Skeletal muscle cell (primary cell): ENCODE results near the gene HNRNPH3.
"Not testable (repeated sequence)": the region's sequence is repeated elsewhere in the genome, so short reads cannot be mapped to it uniquely, and the experiment has no call there.

ENCODE experiments used
- DNase-seq: peaks from one replicate; pipeline ENCODE4 v3.0.0-alpha.2; 2010; ENCODE audit warnings: low read depth
- H3K4me3 ChIP-seq: 2 replicates; pipeline ENCODE4 v1.5.1; 2011; ENCODE audit warnings: low read depth, mild to moderate bottlenecking, control low read depth, low read length, moderate library complexity

Gene HNRNPH3, protein sequence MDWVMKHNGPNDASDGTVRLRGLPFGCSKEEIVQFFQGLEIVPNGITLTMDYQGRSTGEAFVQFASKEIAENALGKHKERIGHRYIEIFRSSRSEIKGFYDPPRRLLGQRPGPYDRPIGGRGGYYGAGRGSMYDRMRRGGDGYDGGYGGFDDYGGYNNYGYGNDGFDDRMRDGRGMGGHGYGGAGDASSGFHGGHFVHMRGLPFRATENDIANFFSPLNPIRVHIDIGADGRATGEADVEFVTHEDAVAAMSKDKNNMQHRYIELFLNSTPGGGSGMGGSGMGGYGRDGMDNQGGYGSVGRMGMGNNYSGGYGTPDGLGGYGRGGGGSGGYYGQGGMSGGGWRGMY

DNA sequence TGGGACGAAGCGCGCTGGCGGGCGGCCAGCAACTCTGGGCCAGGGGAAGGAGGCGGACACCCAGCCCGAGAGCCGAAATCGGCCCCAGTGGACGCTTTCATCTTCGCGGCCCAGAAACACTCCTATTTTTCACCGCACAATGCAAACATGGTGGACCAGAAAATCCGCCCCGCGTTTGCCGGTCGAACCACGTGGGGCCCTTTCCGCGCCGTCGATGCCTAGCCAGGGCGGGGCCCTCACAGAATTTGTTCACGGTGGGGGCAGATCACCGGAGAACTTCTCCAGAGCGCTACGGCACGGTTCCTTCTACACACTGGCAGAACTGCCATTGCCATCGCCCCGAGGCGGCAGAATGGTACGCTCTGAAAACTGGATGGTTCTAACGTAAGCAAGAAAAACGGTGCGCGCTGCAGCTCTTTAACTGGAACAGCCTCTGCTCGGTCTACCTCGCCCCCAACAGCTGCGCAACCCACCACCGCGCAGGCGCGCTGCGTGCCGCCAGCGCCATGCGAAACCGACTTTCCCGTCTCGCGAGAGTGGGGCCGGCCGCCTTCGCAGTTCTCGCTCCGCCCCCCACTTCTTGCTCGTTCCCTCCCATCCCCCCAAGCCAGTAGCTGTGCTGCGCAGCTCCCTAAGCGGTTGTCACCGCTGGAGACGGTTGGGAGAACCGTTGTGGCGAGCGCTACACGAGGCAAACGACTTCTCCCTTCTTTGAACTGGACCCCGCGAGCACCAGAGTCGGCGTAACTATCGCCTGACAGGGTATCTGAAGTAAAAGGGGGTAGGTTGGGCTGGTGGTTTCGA, at the start of gene HNRNPH3:
TSS of gene HNRNPH3 (plus strand) at position 610 of the 804 bp plus-strand sequence. CDS start 5,158 bp downstream, outside the sequence.
- DNase-seq, result peak; percentile 93
- peak within 1 kb of the TSS; percentile 97 for H3K4me3 ChIP-seq

DNA sequence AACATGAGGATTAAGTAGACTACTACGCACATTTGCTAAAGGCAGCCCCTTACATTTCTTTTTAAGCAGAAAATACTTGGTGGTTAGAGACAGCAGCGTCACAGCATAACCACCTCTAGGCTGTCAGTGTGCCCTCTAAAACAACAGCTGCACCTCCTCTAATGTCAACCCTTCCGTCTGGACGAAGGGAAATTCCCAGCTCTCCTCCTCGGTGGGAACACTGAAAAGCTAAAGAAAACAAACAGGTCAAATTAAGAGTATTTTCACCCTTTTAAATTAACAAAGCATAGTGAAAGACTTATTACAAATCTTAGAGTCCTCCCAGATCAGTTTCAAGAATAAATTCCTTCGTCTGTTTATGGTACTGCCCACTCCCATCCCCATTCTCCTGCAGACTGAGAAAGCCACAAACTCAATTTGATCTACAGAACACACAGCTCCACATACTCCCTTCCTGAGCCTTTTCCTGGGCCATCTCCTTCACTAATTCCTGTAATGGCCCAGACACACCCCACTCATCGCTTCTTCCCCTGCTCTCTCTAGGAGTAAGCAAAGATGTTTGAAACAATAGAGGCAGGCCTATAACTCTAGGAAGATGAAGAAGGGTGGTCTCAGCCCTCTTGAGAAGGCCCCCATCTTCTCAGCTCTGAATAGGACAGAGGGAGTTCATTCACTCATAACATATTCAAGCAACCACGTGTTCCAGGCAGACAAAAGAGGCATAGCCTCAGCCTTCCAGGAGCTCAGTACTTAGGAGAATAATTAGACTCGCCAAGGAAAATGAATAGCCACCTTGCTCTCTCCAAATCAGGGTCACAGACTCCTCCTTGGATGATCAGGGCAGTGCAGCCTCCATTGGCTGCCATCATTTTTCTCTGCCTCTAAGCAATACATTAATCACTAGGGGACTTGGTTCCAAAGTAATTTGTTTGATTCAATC, 47.5 kb upstream of the HNRNPH3 start:
- no peak overlapping the region for H3K4me3 ChIP-seq
- no peak for DNase-seq

DNA sequence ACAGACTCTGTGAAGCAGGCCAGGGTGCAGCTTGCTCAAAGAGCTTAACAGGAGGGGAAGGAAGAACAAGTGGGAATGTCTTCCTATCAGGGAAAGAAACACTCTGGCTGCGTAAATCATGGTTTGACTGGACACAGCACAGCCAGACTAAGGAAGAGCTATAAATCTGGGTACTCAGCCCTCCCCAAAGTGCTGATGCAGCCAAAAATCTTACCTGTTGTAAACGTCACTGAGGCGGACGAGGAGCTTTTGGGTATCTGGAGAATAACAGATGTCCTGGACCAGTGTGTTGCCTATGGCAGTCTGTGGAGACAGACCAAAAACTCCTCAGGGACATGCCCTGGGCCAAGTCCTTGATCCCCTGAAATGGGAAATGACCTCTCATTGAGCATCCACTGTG, 43.1 kb upstream of the HNRNPH3 start:
- H3K4me3 ChIP-seq, result no peak overlapping the region
- no peak for DNase-seq

DNA sequence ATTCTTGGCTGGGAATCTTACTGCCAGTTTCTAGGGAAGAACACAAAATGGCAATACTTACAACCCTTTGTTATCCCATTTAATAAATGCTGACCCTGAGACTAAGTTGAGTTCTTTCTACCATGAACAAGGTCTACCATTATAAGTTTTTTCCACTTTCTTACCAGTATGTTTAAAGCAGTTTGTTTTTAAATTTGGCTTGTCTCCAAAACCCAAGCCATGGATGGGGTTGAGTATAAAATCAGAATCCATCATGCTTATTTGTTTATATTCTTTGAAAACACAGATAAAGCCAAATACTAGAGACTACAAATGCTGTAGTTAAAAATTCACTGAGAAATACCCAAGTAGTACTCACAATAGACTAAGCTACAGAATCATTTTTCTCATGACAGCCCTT, 41.1 kb upstream of the HNRNPH3 start:
- no peak overlapping the region for H3K4me3 ChIP-seq
- DNase-seq, result no peak

DNA sequence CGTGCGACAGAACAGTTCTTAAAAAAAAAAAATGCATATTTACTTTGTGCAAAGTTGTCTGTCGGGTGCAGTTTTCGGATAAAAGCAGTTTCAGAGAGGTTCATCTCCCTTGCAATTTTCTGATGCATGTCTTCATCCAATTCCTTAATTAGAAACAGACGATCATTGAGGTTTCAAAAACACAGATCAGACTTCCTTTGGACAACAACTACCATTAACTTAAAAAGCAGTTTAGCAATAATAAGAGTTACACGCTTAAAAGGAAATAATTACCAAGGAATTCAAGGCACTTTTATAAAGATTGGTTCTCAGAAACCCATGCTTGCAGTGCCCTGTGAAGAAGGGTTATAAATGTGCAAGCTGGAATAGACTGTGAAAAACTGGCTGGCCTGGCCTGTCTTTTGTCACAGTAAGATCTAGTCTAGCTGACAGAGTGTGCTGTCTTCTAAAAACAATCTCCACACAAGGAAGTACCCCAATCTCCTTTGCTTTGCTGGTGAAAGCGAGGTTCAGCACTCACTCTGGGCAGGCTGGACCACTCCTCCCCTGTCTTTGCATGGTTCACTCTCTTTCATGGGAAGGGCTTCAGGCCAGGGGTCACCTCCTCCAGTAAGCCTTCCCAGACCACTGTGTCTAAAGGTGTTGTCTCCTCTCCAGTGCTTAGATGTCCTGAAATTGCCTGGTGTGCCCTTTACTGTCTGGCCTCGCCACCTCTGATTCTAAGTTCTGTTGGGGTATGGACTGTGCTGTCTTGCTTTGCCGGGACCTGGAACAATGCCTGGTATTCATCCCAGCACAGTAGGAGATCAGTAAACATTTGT, 34.8 kb upstream of the HNRNPH3 start:
- no peak overlapping the region for H3K4me3 ChIP-seq
- no peak for DNase-seq

DNA sequence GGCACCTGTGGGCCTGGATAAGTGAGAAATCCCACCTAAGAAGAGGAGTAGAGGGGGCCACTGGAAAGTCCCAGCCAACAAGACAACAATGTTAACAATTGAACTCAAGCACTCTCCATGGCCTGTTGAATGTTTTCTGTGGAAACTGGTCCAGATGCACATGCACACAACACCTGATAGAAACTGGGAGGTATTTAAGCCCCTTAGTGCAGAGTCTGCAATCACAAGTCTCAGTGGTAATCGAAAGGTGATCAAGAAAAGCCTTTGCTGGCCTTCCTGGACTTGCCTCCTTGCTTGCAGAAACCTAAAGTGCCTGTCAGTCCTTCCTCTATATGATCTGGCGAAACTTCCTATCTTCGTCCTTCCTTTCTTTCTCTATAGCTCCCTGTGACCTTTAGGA, 30.6 kb upstream of the HNRNPH3 start:
- no peak for DNase-seq
- no peak overlapping the region for H3K4me3 ChIP-seq

DNA sequence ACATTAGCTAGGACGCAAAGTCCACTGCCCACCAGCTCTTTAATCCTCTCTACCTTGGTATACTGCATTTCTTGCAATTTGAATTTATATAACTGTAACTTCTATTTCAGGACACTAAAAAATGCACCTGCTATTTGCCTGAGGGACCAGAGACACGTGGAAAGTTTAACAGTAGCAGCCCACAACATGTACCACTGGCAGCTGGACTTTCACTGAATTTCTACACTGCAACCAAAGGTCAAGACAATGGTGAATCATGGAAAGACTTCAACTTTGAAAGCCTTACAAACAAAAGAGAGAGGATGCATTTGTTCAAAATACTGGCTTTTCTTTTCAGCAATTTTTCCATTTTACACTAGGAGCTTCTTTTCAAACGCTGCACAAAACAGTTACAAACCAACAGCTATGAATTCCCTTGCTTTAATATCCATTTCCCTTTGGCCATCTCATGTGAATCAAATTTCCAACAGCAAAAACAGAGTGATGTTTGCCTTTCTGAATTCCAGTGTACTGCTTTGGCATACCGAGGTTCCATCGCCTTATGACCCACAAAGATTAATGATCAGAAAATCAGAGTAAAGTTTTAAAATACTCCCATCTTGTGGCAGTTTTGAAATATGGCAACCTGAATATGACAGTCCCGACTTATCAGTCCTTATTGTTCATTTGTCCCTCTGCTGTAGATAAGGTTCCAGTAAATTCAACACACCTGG, 29.9 kb upstream of the HNRNPH3 start:
- H3K4me3 ChIP-seq, result no peak overlapping the region
- peak; percentile 12 for DNase-seq

DNA sequence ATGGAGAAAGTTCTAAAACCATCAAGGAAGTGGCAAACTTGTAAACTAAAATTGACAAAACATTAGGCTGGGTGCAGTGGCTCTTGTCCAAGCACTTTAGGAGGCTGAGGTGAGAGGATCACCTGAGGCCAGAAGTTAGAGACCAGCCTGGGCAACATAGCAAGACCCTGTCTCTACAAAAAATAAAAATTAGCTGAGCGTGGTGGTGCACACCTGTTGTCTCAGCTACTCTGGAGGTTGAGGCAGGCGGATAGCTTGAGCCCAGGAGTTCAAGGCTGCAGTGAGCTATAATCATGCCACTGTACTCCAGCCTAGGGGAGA, 29.4 kb upstream of the HNRNPH3 start:
- no peak for DNase-seq
- H3K4me3 ChIP-seq, result no peak overlapping the region

DNA sequence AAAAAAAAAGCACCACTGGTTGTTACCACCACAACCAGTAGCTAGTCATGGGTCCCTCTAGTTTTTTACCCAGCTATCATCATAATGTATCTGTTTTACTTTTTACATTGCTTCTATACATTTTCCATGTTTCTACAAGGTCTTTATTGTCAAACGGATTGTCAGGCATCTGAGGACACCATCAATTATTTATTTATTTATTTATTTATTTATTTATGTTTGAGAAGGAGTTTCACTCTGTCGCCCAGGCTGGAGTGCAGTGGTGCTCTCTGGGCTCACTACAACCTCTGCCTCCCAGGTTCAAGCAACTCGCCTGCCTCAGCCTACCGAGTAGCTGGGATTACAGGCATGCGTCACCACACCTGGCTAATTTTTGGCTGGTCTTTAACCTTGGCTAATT, 29.0 kb upstream of the HNRNPH3 start:
- DNase-seq, result no peak
- no peak overlapping the region for H3K4me3 ChIP-seq

DNA sequence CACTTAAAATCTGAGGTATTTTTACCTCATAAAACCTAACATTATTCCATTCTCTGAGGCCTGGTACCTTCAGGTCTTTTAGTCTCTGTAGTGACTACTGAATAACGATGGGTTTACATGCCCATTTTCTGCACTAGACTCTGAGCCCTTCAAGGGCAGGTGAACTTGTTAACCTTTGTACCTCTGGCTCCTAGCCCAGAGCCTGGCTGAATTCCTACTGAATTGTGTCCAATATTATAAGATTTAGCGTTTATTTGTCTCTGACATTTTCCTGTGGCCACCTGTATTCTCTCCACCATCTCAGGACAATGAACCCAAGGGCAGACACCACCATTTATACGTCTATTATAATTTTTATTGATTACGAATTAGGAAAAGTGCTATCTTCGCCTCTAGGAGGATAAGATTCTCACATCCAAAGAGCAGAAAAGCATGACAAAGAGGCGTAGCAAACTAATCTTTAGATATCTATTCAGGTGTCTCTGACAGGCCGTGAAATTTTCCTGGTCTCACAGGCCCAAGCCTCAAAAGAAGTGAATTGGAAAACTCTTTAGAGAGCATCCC, 27.9 kb upstream of the HNRNPH3 start:
- no peak overlapping the region for H3K4me3 ChIP-seq
- DNase-seq, result no peak

DNA sequence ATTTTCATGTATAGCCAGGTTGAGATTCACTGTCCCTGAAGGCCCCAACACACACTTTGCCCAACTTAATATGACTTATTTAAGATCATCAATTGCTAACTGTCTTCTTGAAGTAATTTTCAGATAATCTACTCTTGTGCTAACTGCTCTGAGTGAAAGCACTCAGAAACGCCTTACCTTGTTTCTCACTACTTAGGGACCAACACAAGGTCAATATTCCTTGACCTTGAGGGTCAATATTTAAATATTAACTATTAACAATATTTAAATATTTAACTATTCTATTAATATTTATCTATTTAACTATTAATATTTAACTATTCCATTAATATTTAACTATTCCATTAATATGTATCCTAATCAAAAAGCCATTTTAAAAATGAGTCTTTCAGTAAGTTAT, 26.0 kb upstream of the HNRNPH3 start:
- DNase-seq, result no peak
- no peak overlapping the region for H3K4me3 ChIP-seq

DNA sequence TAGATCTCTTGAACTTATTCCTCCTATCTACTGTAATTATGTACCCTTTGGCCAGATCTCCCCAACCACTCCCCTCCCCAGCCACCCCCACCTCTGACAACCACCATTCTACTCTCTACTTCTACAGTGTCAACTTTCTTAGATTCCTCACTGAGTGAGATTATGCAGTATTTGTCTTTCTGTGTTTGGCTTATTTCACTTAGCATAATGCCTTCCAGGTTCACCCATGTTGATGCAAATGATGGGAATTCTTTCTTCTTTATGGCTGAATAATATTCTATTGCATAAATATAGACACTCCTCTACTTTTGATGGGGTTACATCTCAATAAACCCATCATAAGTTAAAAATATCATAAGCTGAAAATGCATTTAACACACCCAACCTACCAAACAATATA, 21.3 kb upstream of the HNRNPH3 start:
- DNase-seq, result no peak
- no peak overlapping the region for H3K4me3 ChIP-seq

DNA sequence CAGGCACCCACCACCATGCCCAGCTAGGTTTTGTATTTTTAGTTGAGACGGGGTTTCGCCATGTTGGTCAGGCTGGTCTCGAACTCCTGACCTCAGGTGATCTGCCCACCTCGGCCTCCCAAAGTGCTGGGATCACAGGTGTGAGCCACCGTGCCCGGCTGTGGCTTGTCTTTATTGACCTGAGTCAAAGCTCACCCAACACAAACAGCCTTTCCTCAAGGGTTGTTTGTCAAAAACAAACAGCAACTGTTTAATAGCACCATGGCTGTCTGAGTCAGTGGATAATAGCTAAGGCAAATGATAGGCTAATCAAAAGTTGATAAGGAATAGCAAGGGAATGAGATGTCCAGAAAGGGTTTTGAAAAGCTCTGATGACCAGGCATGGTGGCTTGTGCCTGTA, 16.9 kb upstream of the HNRNPH3 start:
- DNase-seq, H3K4me3 ChIP-seq: not testable (repeated sequence)

DNA sequence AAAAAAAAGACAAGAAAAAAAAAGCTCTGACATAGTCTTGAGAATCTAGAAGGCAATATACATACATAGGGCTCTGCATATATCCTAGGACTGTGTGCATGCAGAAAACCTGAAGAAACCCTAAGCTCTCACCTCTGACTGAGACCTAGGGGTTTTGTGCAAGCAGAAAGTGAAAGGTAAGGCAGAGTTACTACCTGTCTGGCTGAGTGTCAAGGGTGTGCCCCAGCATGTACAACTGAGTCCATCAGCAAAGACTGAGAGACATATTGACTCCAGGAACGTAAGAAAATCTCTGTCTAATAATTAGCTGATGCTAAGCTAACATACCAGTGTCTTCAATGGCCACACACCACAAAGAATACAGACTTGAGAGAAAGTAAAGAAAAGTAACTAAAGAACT, 16.3 kb upstream of the HNRNPH3 start:
- no peak overlapping the region for H3K4me3 ChIP-seq
- DNase-seq, result no peak

DNA sequence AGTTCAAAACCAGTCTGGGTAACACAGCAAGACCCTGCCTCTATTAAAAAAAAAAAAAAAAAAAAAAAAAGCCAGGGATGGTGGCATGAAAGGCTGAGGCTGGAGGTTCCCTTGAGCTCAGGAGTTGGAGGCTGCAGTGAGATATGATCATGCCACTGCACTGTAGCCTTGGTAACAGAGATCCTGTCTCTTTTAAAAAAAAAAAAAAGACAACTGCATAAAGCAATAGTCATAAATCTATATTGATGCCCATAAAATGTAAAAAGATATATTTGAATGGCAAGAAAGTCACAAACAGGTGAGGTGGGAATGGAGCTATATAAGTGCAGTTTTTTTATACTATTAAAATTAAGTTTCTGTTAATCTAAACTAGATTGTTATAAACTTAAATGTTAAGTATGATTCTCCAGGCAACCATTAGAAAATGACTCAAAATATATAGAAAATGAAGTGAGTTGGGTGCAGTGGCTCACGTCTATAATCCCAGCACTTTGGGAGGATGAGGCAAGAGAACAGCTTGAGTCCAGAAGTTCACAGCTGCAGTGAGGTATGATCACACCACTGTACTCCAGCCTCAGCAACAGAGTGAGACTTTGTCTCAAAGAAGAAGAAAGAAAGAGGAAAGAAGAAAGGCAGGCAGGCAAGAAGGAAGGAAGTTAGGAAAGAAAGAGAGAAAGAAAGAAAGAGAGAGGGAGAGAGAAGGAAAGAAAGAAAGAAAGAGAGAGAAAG, 13.4 kb upstream of the HNRNPH3 start:
- no peak for DNase-seq
- H3K4me3 ChIP-seq, result no peak overlapping the region

DNA sequence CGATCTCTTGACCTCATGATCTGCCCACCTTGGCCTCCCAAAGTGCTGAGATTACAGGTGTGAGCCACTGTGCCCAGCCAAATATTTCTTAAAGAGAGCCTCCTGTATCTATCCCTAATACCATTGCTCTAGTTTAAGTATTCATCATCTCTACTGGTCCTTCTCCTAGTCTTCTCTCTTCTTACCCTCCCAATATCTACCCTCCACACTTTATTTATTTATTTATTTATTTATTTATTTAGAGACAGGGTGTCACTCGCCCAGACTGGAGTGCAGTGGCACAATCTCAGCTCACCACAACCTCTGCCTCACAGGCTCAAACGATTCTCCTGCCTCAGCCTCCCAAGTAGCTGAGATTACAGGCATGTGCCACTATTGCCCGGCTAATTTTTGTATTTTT, 7.5 kb upstream of the HNRNPH3 start:
- DNase-seq, result not testable (repeated sequence)

DNA sequence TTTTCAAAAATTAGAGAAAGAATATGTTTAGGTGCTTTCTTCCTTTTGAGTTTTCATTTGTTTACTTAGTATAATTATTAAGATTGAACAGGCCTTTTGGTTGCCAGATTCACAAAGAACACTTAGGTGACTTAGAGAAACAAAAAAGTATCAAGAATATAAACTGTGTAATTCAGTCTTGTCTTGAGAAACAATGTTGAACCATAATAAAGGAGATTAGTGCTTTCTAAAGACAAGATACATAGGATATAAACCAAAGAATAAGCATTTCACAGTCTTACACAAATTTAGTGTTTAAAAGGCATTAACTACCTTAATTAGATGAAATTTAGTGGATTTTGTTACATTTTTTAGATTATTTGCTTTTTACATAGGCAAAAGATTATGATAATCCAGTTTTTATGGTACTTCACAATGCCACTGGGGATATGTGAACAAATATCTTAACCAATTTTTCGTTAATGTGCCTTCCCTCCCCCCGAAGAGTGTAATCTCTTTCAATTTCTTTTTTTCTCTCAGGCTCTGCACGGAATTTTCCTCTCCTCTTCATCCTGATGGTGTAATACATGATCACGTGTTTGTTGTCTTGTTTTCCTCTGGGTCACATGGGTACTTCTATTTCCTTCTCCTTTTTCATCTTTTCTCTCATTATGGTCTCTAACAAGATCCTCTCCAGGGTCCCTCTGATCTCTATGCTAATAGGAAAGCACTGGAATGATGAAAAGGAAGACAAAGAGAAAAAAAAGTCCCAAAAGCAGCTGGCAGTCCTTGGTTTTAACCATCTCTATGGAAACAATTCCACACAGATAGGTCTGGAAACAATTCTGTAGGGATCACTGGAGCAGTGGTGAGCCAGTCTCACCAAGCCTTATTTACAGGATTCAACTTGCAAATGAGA, 3.7 kb upstream of the HNRNPH3 start:
- DNase-seq, result no peak
- peak overlapping the region; percentile 5 for H3K4me3 ChIP-seq

More for the DNA sequence above, 7.5 kb upstream of the HNRNPH3 start:
- not testable (repeated sequence) for H3K4me3 ChIP-seq
